Measurements from ENCODE around the gene MED27.
A peak's percentile ranks its signal among the peaks of the same experiment; 100 is the strongest.

Gene MED27

DNA sequence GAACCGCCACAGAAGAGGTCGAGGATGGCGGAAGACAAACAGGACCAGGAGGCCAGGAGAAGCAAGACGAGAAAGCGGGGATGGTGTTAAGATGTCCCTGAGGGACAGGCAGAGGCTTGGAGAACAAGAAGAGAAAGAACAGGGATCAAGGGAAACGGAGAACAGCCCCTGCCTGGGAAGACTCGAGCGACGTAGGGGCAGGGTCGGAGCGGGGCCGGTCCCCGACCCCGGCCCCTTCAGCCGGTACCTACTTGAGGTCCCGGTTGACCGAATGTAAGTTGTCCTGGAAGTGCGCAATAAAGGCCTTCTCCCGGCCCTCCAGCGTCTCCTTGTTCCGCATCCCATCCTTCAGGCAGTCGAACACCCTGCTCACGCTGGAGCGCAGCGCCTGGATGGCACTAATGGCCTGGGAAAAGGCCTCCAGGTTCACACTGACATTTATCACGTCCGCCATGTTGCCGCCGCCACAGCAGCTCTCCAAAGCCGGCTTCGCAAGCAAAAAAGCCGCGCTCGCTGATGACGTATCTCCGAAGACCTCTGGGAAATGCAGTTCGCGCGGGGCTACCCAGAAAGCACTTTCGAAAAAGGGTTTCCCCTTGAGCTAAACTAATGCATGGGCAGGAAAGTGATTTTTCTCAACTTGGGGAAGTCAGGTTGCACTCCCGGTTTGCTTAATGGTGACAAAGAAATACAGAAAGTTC, at the start of gene MED27:
TSS of gene MED27 (minus strand) at position 477 of the 701 bp plus-strand sequence. CDS start at position 454, 23 bp downstream.
- DNase-seq, result peak; percentile 78

- DNase-seq, result no peak
These were observed 48.3 kb upstream of the MED27 start for GRCh38 chr9:132127888-132128534.

GRCh38 chr9:132126680-132127236, 47.1 kb upstream of the MED27 start:
- DNase-seq, result no peak

- no peak for DNase-seq
These were observed 46.4 kb upstream of the MED27 start for GRCh38 chr9:132125944-132126679.

GRCh38 chr9:132125361-132125760, 45.7 kb upstream of the MED27 start:
- no peak for DNase-seq

DNA sequence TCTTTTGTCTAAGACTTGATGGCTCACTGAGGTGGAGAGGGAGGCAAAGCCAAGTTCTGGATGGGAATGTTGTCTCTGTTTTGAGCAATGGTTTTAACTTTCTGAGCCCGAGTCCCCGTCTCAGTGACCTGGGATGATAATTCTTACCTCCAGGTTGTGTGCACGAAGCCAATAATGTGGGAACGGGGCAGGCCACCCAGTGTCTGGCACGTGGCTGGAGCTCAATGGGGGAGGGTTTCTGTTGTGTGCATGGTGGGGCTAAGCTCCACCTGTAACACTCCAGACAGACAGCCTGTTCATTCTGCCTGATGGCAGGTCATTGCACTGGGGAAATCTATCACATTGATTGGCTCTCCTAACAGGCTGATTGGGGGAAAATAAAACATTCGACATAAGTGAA, 45.1 kb upstream of the MED27 start:
- DNase-seq, result no peak

- no peak for DNase-seq
These were observed 41.4 kb upstream of the MED27 start for GRCh38 chr9:132121021-132121420.

DNA sequence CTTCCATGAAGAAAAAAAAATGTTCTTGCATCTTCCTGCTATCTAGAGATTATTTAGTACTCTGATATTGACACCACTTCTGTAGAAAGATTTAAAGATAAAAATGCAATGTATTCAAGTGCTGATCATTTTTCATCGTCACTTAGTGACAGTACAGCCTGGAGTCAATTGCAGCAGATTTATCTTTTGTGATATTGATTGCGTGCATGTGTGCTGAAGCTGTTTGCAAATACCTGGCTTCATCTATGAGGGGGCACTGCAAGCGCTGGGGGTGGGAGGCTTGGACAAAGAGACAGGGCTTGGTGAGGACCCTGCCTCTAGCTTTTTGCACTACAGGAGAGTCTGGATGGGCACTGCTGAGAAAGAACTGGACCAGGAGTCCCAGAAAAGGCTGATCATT, 38.0 kb upstream of the MED27 start:
- no peak for DNase-seq

- no peak for DNase-seq
These were observed 36.9 kb upstream of the MED27 start for GRCh38 chr9:132116583-132116982.

DNA sequence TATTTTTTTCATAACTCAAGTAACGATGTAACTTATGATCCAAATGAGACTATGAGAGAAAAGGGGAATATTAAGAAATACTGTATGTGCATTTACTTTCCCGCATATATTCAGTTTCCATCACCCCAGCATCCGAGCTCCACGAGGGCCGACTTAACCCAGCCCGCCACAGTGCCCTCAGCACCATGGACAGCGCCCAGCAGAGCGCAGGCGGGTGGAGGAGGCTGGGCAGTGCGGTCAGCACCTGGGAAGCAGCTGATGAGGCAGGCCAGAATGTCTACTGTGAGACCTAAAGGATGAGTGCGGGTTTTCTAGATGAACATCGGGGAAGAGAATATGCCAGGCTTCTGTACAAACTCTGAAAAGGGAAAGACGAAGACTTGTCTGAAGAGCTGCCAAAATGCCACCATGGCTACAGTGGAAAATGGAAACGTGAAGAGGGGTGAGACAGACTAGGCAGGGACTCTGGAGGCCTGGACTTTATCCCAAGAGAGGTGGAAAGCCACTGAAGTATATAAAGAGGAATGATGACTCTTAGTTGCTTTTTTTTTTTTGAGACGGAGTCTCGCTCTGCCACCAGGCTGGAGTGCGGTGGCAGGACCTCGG, 34.5 kb upstream of the MED27 start:
- no peak for DNase-seq

DNA sequence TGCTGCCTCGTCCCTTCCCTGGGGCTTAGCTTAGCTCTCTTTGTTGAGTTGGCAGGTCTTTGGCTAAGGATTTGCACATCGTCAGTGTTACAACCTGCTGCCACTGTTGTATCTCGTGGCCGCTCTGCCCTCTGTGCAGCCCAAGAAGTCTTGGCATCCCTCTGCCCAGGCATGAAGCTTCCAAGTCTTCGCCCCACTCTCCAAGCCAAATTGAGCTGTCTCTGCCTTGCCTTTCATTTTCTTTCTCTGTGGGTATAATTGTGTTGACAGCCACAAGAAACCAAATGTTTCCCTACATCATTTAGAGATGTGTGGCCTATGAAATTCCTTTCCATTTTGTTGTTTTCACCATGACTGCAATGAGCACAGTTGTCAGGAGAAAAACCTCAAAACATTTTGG, 29.6 kb upstream of the MED27 start:
- no peak for DNase-seq

DNA sequence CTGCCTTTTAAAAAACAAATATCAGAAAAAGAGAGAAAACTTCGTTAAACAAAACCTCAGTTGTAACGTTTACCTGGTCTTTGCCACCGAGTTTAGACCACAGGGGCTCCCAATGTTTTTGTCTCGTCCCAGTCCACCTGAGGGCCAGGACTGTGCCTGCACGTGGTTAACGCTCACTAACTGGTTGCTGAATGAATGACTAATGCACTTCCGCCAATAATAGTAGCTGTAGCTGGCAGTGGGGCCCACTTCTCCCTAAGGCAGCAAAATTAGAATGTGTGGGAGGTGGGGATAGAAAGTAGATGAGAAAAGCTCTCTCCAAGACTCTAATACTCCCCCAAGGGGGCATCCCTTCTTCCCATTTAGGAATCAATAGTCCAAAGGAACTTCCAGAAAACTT, 29.1 kb upstream of the MED27 start:
- no peak for DNase-seq

DNA sequence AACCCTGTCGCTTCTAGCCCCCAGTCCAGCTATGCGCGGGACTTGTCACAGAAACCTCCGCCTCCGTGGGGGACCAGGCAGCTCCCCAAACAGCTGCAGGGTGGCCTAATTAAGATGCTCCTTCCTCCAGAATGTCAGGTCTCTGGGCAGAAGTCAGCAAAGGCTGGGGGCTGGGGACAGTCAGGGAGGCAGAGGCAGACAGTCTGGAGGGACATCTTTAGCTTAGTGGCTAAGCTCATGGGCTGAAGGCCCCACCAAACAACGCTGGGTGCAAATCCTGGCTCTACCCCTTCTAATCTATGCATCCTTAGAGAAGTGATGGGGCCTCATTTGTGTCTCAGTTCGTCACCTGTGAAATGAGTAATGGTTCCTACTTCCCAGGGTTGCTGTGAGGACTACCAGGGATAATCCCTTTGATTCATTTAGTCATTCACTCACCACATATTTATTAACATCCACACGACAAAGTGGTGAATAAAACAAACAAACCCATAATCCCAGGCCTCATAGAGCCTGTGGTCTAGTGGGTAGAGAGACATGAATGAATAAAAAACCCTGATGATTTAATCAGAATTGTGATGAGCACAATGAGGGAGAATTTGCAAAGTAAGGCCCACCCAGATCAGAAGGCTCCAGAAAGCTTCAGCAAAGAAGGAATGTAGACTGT, 20.2 kb upstream of the MED27 start:
- DNase-seq, result no peak

- no peak for DNase-seq
These were observed 19.5 kb upstream of the MED27 start for GRCh38 chr9:132099167-132099566.

DNA sequence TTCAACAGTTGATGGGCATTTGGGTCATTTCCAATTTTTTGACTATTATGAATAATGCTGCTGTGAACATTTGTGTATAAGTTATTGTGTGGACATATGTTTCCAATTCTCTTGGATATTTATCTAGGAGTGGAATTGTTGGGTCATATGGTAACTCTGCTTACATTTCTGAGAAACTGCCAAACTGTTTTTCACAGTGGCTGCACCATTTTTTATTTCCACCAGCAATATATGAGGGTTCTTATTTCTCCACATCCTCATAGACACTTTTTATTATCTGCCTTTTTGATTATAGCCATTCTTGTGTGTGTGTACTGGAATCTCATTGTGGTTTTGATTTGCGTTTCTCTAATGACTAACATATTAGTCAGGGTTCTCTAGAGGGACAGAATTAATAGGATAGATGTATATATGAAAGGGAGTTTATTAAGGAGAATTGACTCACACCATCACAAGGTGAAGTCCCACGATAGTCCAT, 14.7 kb upstream of the MED27 start:
- DNase-seq, result no peak

GRCh38 chr9:132090771-132091170, 11.1 kb upstream of the MED27 start:
- no peak for DNase-seq

DNA sequence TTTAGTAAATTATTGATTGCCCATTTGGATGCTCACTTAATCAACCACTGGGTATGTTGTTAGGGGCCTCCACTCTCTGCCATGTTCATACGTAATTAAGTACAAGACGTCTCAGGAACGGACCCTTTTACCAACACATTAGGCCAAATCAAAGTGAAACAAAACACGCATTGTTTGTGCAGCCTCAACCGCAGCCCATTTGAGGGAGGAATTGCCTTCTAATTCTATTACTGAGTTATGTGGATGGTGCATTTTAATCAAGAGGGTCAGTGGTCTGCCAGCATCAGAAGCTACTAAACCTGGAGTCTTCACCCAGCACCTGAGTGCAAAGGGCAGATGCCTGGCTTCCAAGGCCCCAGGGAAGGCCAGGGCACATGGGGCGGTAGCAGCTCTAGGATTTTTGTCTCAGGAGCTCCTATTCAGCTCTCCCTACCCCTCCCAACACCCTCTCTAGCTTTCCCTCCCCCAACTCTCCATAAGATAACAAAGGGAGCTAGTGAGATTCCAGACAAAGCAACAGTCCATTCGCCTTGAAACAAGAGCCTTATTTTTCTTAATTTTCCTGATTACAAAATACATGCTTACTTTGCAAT, 7.9 kb upstream of the MED27 start:
- no peak for DNase-seq

- no peak for DNase-seq
These were observed 2.5 kb upstream of the MED27 start for GRCh38 chr9:132082188-132082587.

DNA sequence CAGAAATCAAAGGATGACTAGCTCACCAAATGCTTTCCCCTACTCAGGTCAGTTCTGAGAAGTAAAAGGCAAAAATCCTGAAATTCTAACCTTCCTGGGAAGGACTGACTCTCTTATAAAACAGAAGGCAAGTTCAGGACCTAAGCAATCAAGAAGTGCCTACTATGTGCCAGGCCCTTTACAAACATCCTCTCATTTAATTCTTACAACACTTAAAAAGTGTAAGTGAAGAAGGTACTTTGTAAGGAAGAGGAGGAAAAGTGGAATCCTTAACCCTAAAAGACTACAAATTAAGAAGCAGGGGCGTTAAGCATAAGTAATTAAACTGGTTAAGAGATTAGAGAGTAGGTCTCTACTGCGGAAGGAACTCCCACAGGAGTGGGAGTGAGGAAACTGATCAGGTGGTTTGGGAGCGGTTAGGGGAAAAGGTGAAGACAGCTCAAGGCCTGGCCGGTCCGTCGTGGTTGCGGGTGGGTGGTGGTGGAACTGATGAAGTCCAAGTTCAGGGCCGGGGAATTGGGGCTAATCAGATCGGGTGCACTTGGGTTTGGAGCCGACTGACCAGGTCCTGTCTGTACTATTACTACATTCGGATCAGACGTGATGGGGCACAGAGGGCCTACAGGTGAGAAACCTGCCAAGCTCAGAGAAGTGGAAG, 839 bp downstream of the MED27 start:
- no peak for DNase-seq

DNA sequence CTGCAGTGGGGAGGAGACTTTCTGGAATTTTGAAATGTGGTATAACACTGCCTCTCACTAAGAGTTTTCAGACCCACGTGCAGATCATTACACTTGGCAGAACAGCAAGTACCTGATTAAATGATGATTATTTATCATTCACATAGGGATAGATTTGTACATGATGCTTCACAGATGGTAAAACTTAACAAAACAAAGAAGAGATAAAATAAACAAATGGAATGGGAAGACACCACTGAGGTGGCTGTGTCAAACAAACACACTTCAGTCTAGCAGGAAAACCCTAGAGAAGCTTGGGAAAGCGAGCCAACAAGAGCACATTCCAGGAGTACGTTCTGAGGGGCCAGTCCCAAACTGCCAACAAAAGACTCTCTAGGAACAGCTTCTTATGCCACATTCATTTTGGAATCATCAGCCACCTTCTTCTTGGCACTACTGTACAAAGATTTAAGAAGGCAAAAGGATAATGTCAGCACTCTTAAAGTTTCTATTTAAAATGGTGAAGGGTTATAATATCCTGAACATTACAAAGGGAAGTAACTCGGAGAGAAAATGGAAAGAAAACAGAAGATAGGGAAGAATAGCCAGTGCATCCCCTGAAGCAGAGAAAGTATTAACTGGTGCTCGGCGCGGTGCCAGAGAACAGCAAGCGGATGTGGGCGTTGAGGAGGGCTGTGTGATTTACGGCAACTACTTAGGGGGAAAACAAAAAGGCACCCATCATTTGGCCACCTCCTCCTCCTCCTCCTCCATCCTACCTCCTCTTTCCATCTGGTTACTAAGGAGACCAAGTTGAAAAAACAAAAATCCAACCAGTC, 1.6 kb downstream of the MED27 start:
- DNase-seq, result peak; percentile 38

DNA sequence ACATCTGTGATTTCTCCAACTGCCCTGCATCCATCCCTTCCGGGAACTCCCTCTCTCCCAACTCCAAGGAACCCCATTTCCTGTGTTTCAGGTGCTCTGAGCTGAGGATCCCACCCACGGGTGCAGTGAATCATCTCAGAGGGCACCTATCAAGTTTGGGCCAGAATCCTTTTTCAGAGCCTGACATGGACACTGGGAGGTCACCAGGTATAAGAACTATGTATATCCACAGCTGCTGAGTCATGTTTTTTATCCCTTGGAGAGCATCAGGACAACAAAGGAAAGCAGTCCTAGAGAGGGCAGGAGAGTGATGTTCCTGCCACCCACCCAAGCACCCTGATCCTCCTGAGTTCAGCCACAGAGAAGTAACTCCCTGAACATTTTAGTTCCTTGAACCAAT, 3.8 kb downstream of the MED27 start:
- DNase-seq, result no peak
